Cerebellar cortex (tissue), 1 donor: ENCODE results near the gene GPR137.

ENCODE experiments used
- DNase-seq: peaks from one replicate; pipeline ENCODE4 v3.0.0-alpha.2; 2015; ENCODE audit warnings: low spot score

GPR137 gene

GRCh38 chr11:64249563-64250414 lies 35.9 kb upstream of the GPR137 start:
- DNase-seq: no peak

GRCh38 chr11:64250415-64251015 lies 35.1 kb upstream of the GPR137 start:
- DNase-seq: no peak

GRCh38 chr11:64251016-64251752 lies 34.5 kb upstream of the GPR137 start, which contains the start of gene PLCB3:
Gene PLCB3 (plus strand): TSS chr11:64251530. CDS start chr11:64251650, 120 bp downstream.
- DNase-seq: no peak

- no peak for DNase-seq
Observed at GRCh38 chr11:64251753-64252002, 34.0 kb upstream of the GPR137 start.

DNA sequence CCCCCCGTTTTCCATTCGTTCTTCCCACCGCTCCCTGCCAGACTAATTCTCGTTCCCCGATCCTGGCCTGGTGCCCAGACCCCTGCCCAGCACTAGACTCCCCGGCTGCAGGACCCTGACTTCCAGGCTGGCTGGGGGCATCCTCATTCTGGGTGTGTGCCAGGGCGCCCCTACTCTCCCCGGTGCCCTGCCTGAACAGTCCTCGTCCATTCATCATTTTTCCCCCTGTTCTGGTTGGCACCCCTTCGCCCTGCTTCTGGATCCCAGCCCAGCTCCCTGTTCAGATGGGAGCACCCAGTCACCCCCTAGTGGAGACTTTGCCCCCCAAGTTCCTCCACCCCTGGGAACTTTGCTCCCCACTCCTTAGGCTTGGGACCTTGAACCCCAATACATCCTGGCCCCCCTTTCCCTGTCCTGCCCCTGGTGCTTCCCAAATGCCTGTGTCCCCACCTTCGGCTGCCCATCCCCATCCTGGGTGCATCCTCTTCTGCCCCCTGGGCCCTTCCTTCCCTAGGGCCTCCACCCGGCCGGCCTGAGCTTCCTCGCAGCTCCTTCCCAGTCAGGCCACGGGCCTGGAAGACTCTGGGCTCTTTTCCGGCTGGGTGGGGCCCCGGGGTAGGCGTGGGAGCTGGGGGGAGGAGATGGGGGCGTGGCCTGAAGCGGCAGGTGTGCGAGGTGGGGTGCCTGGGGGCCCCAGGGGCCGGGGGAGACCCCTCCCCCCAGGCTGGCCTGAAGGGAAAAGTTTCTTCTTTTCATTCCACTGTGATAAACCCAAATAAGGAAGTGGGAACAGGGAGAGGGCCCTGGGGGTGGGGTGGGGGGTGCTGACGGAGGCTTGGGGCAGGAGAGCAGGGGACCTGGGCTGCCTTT lies 33.4 kb upstream of the GPR137 start:
- DNase-seq: no peak

DNA sequence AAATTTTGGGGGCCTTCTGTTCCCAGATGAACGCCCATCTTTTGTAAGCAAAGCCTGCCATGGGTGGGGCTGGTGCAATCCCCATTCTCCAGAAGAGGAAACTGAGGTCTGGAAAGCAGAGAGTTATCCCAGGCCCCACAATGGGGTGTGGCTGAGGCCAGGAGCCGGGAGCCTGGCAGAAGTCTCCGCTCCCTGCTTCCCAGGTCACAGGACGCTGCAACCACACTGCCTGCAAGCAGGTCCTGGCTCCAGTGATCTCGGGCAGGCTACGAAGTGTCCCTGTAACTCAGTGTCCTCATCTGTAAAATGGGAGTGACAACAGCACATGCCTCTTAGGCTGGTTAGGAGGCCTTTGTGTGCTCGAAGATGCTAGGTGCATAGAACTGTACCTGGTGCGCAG lies 32.6 kb upstream of the GPR137 start:
- DNase-seq: no peak

- peak; percentile 71 for DNase-seq
Observed at GRCh38 chr11:64253481-64253880, 32.2 kb upstream of the GPR137 start.

- DNase-seq: no peak
Observed at GRCh38 chr11:64254326-64254725, 31.3 kb upstream of the GPR137 start.

- DNase-seq: no peak
Observed at GRCh38 chr11:64255135-64256128, 30.2 kb upstream of the GPR137 start.

DNA sequence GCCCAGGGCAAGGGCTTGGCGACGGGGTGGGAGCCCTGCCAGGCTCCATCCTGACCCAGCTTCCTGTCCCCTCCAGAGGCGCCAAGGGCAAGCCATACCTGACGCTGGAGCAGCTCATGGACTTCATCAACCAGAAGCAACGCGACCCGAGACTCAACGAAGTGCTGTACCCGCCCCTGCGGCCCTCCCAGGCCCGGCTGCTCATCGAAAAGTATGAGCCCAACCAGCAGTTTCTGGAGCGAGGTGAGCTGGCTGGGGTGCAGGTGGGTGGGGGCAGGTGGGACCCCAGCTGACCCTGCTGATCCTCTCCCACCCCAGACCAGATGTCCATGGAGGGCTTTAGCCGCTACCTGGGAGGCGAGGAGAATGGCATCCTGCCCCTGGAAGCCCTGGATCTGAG lies 29.3 kb upstream of the GPR137 start:
- no peak for DNase-seq

- DNase-seq: no peak
Observed at GRCh38 chr11:64258356-64258755, 27.3 kb upstream of the GPR137 start.

DNA sequence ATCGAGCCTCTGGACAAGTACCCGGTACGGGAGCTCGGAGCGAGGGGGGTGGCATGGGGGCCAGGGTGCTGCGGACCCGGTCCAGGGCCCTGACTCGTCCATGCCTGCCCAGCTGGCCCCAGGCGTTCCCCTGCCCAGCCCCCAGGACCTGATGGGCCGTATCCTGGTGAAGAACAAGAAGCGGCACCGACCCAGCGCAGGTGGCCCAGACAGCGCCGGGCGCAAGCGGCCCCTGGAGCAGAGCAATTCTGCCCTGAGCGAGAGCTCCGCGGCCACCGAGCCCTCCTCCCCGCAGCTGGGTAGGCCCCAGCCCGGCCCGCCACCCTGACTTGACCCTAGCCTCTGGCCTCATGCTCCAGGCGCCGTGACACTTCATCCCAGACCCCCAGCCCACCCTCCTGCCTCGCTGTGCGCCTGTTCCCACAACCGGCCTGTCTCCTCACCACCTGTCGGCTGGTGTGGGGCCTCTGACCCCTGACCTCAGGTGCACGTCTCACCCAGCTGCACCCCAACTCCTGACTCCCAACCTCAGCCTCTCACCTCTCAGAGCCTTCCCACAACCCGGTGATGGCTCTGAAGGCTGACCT lies 26.6 kb upstream of the GPR137 start:
- DNase-seq: no peak

DNA sequence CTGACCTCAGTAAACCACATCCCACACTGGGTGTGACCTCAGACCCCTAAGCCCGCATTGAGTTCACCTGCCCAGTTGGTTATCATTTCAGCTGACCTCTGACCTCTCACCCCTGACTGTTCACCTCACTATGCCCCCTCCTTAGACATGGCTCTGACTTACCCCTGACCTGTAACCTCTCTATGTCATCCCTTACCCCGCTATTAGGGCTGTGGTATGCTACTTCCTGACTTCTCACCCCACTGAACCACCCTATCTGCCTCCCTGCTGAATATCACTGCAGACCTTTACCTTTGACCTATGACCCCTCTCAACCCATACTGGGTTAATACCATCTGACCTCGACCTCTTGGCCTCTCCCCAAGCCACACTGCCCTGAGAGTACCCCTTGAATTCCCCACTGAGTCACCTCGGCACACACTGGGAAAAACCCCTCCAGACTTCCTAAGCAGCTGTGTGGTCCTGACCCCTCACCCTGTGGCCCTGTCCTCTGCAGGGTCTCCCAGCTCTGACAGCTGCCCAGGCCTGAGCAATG lies 26.0 kb upstream of the GPR137 start:
- DNase-seq: no peak

DNA sequence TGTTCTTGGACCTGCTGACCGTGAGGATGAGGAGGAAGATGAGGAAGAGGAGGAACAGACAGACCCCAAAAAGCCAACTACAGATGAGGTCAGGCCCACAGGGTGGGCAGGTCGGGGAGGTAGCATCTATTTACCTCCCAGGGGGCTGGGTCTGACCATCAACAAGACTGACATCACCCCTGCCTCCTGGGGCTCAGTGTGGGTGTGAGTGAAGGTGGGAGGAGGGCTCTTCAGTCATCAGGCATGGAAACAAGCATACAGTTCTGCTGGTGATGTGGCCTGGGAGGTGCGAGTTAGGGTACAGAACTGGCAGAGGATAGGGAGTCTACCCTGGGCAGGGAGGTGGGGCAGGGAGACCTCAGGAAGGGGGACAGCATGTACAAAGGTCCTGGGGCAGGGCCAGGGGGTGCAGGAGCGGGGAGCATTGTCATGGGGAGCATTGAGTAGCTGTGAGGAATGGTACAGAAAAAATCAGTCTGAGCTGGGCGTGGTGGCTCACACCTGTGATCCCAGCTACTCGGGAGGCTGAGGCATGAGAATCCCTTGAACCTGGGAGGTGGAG lies 25.4 kb upstream of the GPR137 start:
- DNase-seq: no peak

DNA sequence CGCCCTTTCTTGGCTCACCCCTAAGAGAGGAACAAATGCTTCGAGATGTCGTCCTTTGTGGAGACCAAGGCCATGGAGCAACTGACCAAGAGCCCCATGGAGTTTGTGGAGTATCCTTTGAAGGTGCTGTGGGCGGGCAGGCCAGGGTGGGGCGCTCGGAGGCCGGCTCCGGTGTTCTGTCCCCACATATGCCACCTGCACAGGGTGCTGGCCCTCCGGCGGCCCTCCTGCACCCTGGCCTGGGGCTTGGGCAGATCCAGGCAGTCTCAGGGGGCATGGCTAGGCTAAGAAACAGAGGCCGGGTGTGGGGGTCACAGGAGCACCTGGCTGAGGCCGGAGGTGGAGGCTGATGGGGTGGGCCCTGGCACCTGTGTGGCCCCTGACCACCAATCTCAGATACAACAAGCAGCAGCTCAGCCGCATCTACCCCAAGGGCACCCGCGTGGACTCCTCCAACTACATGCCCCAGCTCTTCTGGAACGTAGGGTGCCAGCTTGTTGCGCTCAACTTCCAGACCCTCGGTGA lies 24.0 kb upstream of the GPR137 start:
- DNase-seq: no peak

DNA sequence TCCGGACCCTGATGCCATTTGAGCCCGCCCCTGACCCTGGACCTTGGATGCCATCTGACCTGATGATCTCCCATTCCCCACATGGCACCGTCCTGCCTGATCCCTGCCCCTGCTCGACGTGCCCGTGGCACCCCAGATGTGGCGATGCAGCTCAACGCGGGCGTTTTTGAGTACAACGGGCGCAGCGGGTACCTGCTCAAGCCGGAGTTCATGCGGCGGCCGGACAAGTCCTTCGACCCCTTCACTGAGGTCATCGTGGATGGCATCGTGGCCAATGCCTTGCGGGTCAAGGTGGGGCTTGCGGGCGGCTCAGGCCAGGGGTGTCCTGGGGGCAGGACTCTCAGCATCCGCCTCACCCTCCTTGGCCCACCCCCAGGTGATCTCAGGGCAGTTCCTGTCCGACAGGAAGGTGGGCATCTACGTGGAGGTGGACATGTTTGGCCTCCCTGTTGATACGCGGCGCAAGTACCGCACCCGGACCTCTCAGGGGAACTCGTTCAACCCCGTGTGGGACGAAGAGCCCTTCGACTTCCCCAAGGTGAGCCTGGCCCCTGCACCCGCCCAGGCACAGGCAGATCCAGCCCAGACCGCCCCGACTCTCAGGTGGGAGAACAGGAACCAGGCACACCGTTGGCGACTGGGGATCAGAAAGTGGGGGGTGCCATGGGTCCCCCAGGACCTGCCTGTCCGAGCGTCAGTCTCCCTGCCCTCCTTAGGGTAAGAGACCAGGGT lies 23.2 kb upstream of the GPR137 start:
- no peak for DNase-seq

DNA sequence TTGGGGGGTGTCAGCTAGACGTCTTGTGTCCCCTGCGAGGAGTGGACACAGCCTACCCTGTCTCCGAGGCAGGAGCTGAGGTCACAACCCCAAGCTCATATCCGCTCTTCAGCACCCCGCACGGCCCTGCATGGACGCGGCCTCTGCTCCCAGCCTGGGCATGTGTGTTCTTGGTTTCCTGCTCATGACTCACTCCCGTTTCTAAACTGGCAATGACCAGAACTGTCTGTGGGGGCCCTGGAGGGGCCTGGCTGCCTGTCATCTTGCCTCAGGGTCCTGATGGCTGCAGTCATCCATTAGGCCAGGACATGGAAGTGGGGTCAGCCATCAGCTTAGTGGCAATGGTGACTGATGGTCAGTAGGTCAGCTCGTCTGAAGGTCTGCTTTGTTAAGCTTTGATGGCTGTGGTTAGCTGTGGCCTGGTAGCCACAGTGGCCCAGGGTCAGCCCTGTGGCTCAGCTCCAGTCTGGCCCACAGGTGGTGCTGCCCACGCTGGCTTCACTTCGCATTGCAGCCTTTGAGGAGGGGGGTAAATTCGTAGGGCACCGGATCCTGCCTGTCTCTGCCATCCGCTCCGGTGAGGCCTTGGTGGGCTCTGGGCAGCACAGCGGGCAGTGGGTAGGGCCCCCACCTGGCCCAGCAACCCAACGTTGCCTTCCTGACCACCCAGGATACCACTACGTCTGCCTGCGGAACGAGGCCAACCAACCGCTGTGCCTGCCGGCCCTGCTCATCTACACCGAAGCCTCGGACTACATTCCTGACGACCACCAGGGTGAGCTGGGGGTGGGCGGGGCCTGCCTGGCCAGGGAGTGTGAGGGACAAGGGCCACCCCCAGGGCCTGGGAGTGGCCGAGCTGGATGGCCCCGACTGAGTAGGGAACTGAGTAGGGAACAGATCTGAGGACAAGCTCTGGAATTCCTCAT lies 22.4 kb upstream of the GPR137 start:
- no peak for DNase-seq

DNA sequence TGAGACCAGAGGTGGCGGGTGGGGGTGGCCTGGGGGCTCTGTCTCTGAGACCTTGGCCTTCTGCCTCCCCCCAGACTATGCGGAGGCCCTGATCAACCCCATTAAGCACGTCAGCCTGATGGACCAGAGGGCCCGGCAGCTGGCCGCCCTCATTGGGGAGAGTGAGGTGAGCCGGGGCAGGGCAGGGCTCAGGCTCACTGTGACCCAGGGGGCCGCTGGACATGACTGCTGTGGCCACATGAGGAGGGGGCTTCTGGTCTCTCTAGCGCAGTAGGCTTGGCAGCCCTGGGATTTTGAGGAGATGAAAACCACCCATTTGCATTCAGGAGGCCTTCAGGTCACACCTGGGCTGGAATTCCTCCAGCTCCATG lies 21.7 kb upstream of the GPR137 start:
- no peak for DNase-seq
